Measurements from ENCODE around the gene RASSF1. TPM values are rescaled to one million over a fixed set of nuclear protein-coding genes. Genes with fewer than 3 reads are reported as not detected.

Gene RASSF1
- total and polyA plus RNA-seq, 2 of the 8 experiments (the other 6 are each of a cell fraction or from before 2014, with no cell fraction given) = 10.3 to 15.7 TPM

DNA sequence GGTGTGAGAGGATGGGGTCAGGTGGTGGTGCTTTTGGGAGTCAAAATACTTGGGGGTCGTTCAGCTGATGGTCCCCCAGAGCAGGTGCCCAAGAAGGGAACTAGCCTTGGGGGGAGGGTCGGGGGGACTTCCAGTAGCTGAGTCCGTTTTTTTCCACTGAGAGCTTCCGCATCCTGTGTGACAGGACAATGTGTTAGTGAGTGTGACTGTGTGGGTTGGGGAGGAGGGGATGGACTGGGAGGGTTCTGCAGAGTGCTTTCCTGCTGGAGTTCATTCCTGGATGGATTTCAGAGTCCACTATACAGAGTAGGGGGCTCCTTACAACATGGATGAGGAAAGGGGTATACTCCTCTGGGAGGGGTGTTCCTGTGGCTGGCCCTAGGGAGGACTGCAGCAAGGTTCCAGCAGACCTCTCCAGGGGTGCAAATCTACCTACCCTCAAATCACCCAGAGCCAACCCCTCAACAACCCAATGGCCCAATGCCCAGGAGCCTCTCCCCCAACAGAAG lies 17.5 kb downstream of the RASSF1 start (continued):
- no peak for TF ChIP-seq TAF1 (IDR thresholded peaks at IDR 0.05; ENCODE audit: low read depth, low read length)

Measured in H1 (cell line).